GM12878 (cell line): Measurements from ENCODE around the gene GARIN5A. TPM values are rescaled to one million over a fixed set of nuclear protein-coding genes. Genes with fewer than 3 reads are reported as not detected.

Source experiments
- CUX1 ChIP-seq: IDR thresholded peaks from 2 replicates; pipeline ENCODE4 v1.6.1; 2012; ENCODE audit warnings: improper control_type of control experiment, low read depth, low read length; ENCODE audit not compliant: insufficient replicate concordance
- E2F8 ChIP-seq: fragments of 450-650 bp; IDR thresholded peaks from 2 replicates; pipeline ENCODE4 v1.6.1; 2018; ENCODE audit warnings: mild to moderate bottlenecking, low read depth, moderate library complexity; ENCODE audit not compliant: partially characterized antibody
- EED ChIP-seq: sonication (generic); IDR thresholded peaks from 2 replicates; pipeline ENCODE4 v1.6.1; 2016; ENCODE audit warnings: antibody characterized with exemption, low read depth
- ESRRA ChIP-seq: IDR thresholded peaks from 2 replicates; pipeline ENCODE4 v1.6.1; 2012; ENCODE audit warnings: mild to moderate bottlenecking, low read length, improper control_type of control experiment
- FOXM1 ChIP-seq: IDR thresholded peaks from 2 replicates; pipeline ENCODE4 v1.6.1; 2012; ENCODE audit warnings: low read depth, mild to moderate bottlenecking, inconsistent platforms, low read length, moderate library complexity
- MTA3 ChIP-seq: IDR thresholded peaks from 2 replicates; pipeline ENCODE4 v1.6.1; 2012; ENCODE audit warnings: low read length, inconsistent platforms, borderline replicate concordance
- POLR2A ChIP-seq: IDR thresholded peaks from 2 replicates; pipeline ENCODE4 v1.6.1; 2011; ENCODE audit warnings: low read depth, mild to moderate bottlenecking, low read length
- RFX5 ChIP-seq: IDR thresholded peaks from 2 replicates; pipeline ENCODE4 v1.6.1; 2011; ENCODE audit warnings: low read depth, low read length, improper control_type of control experiment
- SMAD5 ChIP-seq: IDR thresholded peaks from 2 replicates; pipeline ENCODE4 v1.6.1; 2016; ENCODE audit warnings: antibody characterized with exemption, low read depth
- TAF1 ChIP-seq: IDR thresholded peaks from 2 replicates; pipeline ENCODE4 v1.6.1; 2011; ENCODE audit warnings: mild to moderate bottlenecking, low read depth, low read length, borderline replicate concordance
- ZNF622 ChIP-seq: fragments of 450-650 bp; IDR thresholded peaks from 2 replicates; pipeline ENCODE4 v1.6.1; 2017; ENCODE audit warnings: mild to moderate bottlenecking, inconsistent platforms
- polyA plus RNA-seq, 11 experiments: library from polyadenylated mRNA; depleted of rRNA in 4 of 11; unstranded in 6 of 11; stranded (reverse) in 5 of 11; fragments of >200 nt; fragmentation: Nextera tagmentation in 4 of 11; fragmentation: Illumina TruSeq in 1 of 11; extraction: Ambion mirVana in 4 of 11; extraction: Trizol in 1 of 11; gene quantifications; 1 replicate in 1 of 11; 2 replicates in 10 of 11; pipeline versions ENCODE4 v1.2.1 to v1.2.3, GENCODE V29; 2011 to 2016; ENCODE audit warnings: inconsistent platforms in 2 of 11, missing spikeins in 2 of 11, low read depth in 1 of 11
- total RNA-seq, 4 experiments: library from RNA; depleted of rRNA in 3 of 4; stranded (reverse); fragments of >200 nt in 3 of 4; fragmentation: Illumina TruSeq in 1 of 4; extraction: Trizol in 1 of 4; gene quantifications; 2 replicates each; pipeline versions ENCODE4 v1.2.1 to v1.2.3, GENCODE V29; 2013 to 2021
- TF ChIP-seq, protein P1 (sequence below): fragments of 450-650 bp; formaldehyde crosslinking; IDR thresholded peaks from 2 replicates; pipeline ENCODE4 v1.4.0; 2022; ENCODE audit warnings: mild to moderate bottlenecking, moderate library complexity

The GARIN5A gene
- total and polyA plus RNA-seq, 10 of the 15 experiments (the other 5 are each of a cell fraction or from before 2014, with no cell fraction given) = 0.18 to 1.2 (median 0.24) TPM; not detected in 6

DNA sequence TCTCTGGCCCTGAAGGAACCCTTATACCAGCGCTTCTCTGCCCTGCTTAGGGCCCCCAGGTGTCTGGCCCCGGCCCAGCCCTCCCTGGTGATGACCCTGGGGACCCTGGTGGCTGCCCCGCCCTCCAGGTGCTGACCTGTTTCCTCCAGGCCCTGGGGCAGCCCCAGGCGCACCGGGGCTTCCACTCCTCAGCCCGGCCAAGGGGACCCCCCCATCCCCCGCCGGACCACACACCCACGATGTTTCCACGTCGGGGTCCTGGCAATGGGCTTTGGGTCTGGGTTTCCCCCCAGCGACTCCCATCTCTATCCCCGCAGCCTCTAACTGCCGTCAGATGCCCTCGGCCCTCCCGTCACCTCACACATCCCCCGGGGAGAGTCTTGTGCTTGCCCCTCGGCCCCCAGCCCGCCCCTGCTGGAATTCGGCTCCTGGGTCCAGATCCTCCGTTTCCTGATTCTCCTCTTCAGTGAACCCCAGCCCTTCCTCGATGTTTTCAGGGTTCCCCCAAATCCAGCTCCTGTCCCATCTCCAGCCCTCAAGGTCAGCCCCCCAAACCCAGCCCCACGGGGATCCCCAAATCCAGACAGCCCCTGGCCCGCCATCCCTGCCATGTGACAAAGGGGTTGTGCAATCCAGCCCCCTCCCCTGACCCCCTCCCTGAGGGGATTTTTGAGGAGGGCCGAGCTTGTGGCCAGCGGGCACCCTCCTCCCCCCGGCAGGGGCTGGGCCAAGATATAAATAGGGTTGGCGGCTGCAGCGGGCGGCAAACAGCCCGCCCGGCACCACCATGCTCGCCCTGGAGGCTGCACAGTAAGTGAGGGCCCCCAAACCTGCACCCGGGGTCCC is 58.2 kb downstream of the GARIN5A start, which contains the start of gene SPIB (continued):
- TF ChIP-seq E2F8 (no peak), CUX1 (no peak), EED (0 out of 2 replicates have a peak, but pooled peaks have one; percentile 3), MTA3 (no peak; the same call in 1 of the 2 replicates), POLR2A (peak; percentile 93), ZNF622 (no peak), SMAD5 (peak; percentile 57; the same call in 1 of the 2 replicates), TAF1 (peak; percentile 37; the same call in 1 of the 2 replicates), RFX5 (no peak), FOXM1 (no peak), ESRRA (no peak)
- TF ChIP-seq, protein P1, sequence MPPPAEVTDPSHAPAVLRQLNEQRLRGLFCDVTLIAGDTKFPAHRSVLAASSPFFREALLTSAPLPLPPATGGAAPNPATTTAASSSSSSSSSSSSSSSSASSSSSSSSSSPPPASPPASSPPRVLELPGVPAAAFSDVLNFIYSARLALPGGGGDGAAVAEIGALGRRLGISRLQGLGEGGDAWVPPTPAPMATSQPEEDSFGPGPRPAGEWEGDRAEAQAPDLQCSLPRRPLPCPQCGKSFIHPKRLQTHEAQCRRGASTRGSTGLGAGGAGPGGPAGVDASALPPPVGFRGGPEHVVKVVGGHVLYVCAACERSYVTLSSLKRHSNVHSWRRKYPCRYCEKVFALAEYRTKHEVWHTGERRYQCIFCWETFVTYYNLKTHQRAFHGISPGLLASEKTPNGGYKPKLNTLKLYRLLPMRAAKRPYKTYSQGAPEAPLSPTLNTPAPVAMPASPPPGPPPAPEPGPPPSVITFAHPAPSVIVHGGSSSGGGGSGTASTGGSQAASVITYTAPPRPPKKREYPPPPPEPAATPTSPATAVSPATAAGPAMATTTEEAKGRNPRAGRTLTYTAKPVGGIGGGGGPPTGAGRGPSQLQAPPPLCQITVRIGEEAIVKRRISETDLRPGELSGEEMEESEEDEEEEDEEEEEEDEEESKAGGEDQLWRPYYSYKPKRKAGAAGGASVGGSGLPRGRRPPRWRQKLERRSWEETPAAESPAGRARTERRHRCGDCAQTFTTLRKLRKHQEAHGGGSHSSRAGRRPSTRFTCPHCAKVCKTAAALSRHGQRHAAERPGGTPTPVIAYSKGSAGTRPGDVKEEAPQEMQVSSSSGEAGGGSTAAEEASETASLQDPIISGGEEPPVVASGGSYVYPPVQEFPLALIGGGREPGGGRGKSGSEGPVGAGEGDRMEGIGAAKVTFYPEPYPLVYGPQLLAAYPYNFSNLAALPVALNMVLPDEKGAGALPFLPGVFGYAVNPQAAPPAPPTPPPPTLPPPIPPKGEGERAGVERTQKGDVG (CRISPR knock-in tag) = no peak
